GM19023 (cell line): ENCODE measurements around the gene TANGO2.
"Not testable (repeated sequence)": the region's sequence is repeated elsewhere in the genome, so short reads cannot be mapped to it uniquely, and the experiment has no call there.

Experiments
- ATAC-seq: cut with Tn5 transposase; IDR thresholded peaks from one replicate; pipeline ENCODE4 v1.9.1; 2021; ENCODE audit warnings: mild to moderate bottlenecking, moderate library complexity; ENCODE audit not compliant: unreplicated experiment

Gene TANGO2

GRCh38 chr22:20060700-20061480 lies 40.0 kb downstream of the TANGO2 start:
- no peak for ATAC-seq

GRCh38 chr22:20061481-20061861 lies 40.6 kb downstream of the TANGO2 start:
- ATAC-seq: no peak

- no peak for ATAC-seq
Measured at GRCh38 chr22:20062043-20062765, 41.3 kb downstream of the TANGO2 start.

GRCh38 chr22:20062766-20063083 lies 41.8 kb downstream of the TANGO2 start:
- no peak for ATAC-seq

- ATAC-seq: no peak
Measured at GRCh38 chr22:20063271-20064139, 42.6 kb downstream of the TANGO2 start.

- ATAC-seq: no peak
Measured at GRCh38 chr22:20064140-20064480, 43.2 kb downstream of the TANGO2 start.

- no peak for ATAC-seq
Measured at GRCh38 chr22:20064545-20065262, 43.8 kb downstream of the TANGO2 start.

- ATAC-seq: no peak
Measured at GRCh38 chr22:20065896-20066616, 45.1 kb downstream of the TANGO2 start.

GRCh38 chr22:20066617-20067383 lies 45.9 kb downstream of the TANGO2 start:
- no peak for ATAC-seq

GRCh38 chr22:20067384-20067682 lies 46.4 kb downstream of the TANGO2 start:
- ATAC-seq: not testable (repeated sequence)

GRCh38 chr22:20068640-20069039 lies 47.7 kb downstream of the TANGO2 start:
- no peak for ATAC-seq

- ATAC-seq: no peak
Measured at GRCh38 chr22:20069331-20070042, 48.6 kb downstream of the TANGO2 start.

GRCh38 chr22:20071524-20071972 lies 50.6 kb downstream of the TANGO2 start:
- no peak for ATAC-seq

GRCh38 chr22:20076627-20077172 lies 55.8 kb downstream of the TANGO2 start:
- ATAC-seq: no peak

- ATAC-seq: peak; percentile 78
Measured at GRCh38 chr22:20079745-20080444, 59.0 kb downstream of the TANGO2 start, which contains the start of gene DGCR8. TSS of gene DGCR8 (plus strand) at chr22:20080241. CDS start at chr22:20085964, 5,723 bp downstream.

GRCh38 chr22:20080445-20080775 lies 59.5 kb downstream of the TANGO2 start:
- peak; percentile 67 for ATAC-seq

GRCh38 chr22:20080776-20081654 lies 60.1 kb downstream of the TANGO2 start:
- ATAC-seq: no peak
